Measurements from ENCODE around the gene TAGLN3. TPM values are rescaled to one million over a fixed set of nuclear protein-coding genes. Genes with fewer than 3 reads are reported as not detected.

TAGLN3 gene
- total and polyA plus RNA-seq, 8 donors: 0.87 to 5.3 (median 2.2) TPM; not detected in 4

DNA sequence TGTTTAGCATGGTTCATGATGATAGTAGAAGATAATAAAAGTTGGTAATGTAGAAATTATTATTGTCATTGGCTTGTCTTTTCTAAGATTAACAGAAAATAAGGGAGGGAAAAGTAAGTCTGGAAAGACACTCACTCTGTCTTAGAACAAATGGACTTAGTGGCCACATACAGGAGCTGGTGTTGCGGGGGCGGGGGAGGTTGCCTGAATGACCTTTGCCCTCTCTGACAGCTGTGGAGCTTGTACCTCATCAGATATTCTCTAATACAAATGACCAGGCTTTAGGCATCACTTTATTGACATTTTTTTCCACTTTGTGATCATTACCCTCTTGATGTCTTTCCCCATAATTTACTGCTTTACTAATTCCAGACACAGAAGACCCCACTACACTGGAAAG, 5.9 kb downstream of the TAGLN3 start:
- intact Hi-C loops (cut with DNase I; ENCODE audit: low total_unique reads): no loop called here
- Histone ChIP-seq H3K36me3 (no peaks in the 10 kb centered on the region), H3K9me3 (no peaks in the 10 kb centered on the region), H3K27ac (no peak overlapping the region), H3K4me1 (peaks cover 0 to 13% (median 7%) of the 10 kb centered on the region in 4 donors), H3K27me3 (peaks cover 0 to 10% (median under 1%) of the 10 kb centered on the region in 3 donors), H3K4me3 (no peak overlapping the region)
- no peak for DNase-seq
- TF ChIP-seq POLR2A (IDR thresholded peaks at IDR 0.05) (no peak), POLR2AphosphoS5 (IDR thresholded peaks at IDR 0.05) (no peak), EP300 (IDR thresholded peaks at IDR 0.05) (no peak)
- TF ChIP-seq, protein P1, sequence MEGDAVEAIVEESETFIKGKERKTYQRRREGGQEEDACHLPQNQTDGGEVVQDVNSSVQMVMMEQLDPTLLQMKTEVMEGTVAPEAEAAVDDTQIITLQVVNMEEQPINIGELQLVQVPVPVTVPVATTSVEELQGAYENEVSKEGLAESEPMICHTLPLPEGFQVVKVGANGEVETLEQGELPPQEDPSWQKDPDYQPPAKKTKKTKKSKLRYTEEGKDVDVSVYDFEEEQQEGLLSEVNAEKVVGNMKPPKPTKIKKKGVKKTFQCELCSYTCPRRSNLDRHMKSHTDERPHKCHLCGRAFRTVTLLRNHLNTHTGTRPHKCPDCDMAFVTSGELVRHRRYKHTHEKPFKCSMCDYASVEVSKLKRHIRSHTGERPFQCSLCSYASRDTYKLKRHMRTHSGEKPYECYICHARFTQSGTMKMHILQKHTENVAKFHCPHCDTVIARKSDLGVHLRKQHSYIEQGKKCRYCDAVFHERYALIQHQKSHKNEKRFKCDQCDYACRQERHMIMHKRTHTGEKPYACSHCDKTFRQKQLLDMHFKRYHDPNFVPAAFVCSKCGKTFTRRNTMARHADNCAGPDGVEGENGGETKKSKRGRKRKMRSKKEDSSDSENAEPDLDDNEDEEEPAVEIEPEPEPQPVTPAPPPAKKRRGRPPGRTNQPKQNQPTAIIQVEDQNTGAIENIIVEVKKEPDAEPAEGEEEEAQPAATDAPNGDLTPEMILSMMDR (IDR thresholded peaks at IDR 0.05): no peak
- whole genome bisulfite sequencing, 5 donors: 81 to 93% (median 91%) methylated on average over 2 of the region's 2 CpGs

- 67 to 96% (median 81%) methylated on average over 4 of the region's 4 CpGs for WGBS, 5 donors
- H3K36me3 ChIP-seq: no peaks in the 10 kb centered on the region
- no peak overlapping the region for H3K4me3 ChIP-seq
- DNase-seq: no peak
- intact Hi-C loops (cut with DNase I; ENCODE audit: low total_unique reads): no loop called here
- no peaks in the 10 kb centered on the region for H3K9me3 ChIP-seq
- no peak for TF ChIP-seq POLR2AphosphoS5 (IDR thresholded peaks at IDR 0.05)
- TF ChIP-seq EP300 (IDR thresholded peaks at IDR 0.05): no peak
- no peak for TF ChIP-seq POLR2A (IDR thresholded peaks at IDR 0.05)
- TF ChIP-seq, protein P1 (IDR thresholded peaks at IDR 0.05): no peak
- H3K27me3 ChIP-seq: peaks cover 0 to 9% (median 0%) of the 10 kb centered on the region in 3 donors
- H3K4me1 ChIP-seq: peaks cover 0 to 11% (median 6%) of the 10 kb centered on the region in 4 donors
- H3K27ac ChIP-seq: no peak overlapping the region
Measured at GRCh38 chr3:112005091-112005672, 6.5 kb downstream of the TAGLN3 start.

GRCh38 chr3:112007633-112008032, 8.9 kb downstream of the TAGLN3 start:
- Histone ChIP-seq H3K36me3 (no peaks in the 10 kb centered on the region), H3K4me1 (peaks cover 1 to 24% (median 12%) of the 10 kb centered on the region in 4 donors), H3K4me3 (no peak overlapping the region), H3K27ac (no peak overlapping the region), H3K9me3 (no peaks in the 10 kb centered on the region), H3K27me3 (no peaks in the 10 kb centered on the region)
- intact Hi-C loops (cut with DNase I; ENCODE audit: low total_unique reads): no loop called here
- WGBS, 5 donors: 7 to 26% (median 21%) methylated on average over 1 of the region's 1 CpG
- peak in 1 of 2 donors; percentile 49 for DNase-seq
- TF ChIP-seq POLR2A (IDR thresholded peaks at IDR 0.05) (no peak), EP300 (IDR thresholded peaks at IDR 0.05) (no peak), POLR2AphosphoS5 (IDR thresholded peaks at IDR 0.05) (no peak)
- TF ChIP-seq, protein P1 (IDR thresholded peaks at IDR 0.05): no peak

DNA sequence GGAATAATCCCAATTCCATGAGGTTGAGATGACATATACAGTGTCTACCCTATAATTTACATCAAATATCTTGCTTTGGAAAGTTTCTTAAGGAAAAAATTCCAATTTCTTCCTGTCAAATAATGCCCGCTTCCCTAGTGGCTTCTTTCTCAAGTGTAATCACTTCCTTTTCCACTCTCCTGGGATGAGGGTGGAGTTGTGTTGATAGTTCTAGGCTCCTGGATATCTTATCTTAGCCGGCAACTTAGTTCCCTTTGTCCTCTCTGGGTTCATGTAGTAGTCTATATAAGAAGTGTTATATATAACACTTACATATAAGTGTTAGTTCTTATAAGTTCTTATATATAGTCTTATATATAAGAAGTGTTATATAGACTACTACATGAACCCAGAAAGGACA, 10.9 kb downstream of the TAGLN3 start:
- Histone ChIP-seq H3K27ac (no peak overlapping the region), H3K9me3 (no peaks in the 10 kb centered on the region), H3K4me1 (peaks cover 9 to 38% (median 22%) of the 10 kb centered on the region in 4 donors), H3K4me3 (no peak overlapping the region), H3K27me3 (no peaks in the 10 kb centered on the region), H3K36me3 (no peaks in the 10 kb centered on the region)
- DNase-seq: no peak
- no peak for TF ChIP-seq EP300 (IDR thresholded peaks at IDR 0.05)
- no peak for TF ChIP-seq POLR2AphosphoS5 (IDR thresholded peaks at IDR 0.05)
- no peak for TF ChIP-seq POLR2A (IDR thresholded peaks at IDR 0.05)
- TF ChIP-seq, protein P1 (IDR thresholded peaks at IDR 0.05): no peak
- intact Hi-C loops (cut with DNase I; ENCODE audit: low total_unique reads): no loop called here
- WGBS, 5 donors: 33 to 68% (median 54%) methylated on average over 2 of the region's 2 CpGs
